ENCODE results near the gene POLR3B.

POLR3B gene

GRCh38 chr12:106506691-106507090, 149.1 kb downstream of the POLR3B start:
- H3K4me1 Mint-ChIP-seq = no peaks in the 10 kb centered on the region
- ATAC-seq = no peak
- H3K36me3 Mint-ChIP-seq = peaks cover 70% of the 10 kb centered on the region
- H3K27me3 Mint-ChIP-seq = no peaks in the 10 kb centered on the region
- H3K27ac Mint-ChIP-seq = no peak overlapping the region
- H3K9me3 Mint-ChIP-seq = no peaks in the 10 kb centered on the region
- no peak overlapping the region for H3K4me3 Mint-ChIP-seq

GRCh38 chr12:106508966-106509365, 151.4 kb downstream of the POLR3B start:
- H3K4me3 Mint-ChIP-seq = no peak overlapping the region
- H3K4me1 Mint-ChIP-seq = no peaks in the 10 kb centered on the region
- H3K27ac Mint-ChIP-seq = no peak overlapping the region
- peaks cover 3% of the 10 kb centered on the region for H3K9me3 Mint-ChIP-seq
- peaks cover 51% of the 10 kb centered on the region for H3K36me3 Mint-ChIP-seq
- H3K27me3 Mint-ChIP-seq = no peaks in the 10 kb centered on the region
- ATAC-seq = no peak

- no peak for ATAC-seq
- Mint-ChIP-seq H3K27ac (no peak overlapping the region), H3K4me1 (no peaks in the 10 kb centered on the region), H3K27me3 (no peaks in the 10 kb centered on the region), H3K36me3 (peaks cover 35% of the 10 kb centered on the region), H3K9me3 (peaks cover 3% of the 10 kb centered on the region), H3K4me3 (no peak overlapping the region)
Observed at GRCh38 chr12:106511365-106511764, 153.8 kb downstream of the POLR3B start.

GRCh38 chr12:106517314-106517713, 159.8 kb downstream of the POLR3B start:
- ATAC-seq = no peak
- Mint-ChIP-seq H3K4me1 (no peaks in the 10 kb centered on the region), H3K27me3 (peaks cover 25% of the 10 kb centered on the region), H3K4me3 (no peak overlapping the region), H3K27ac (no peak overlapping the region), H3K36me3 (no peaks in the 10 kb centered on the region), H3K9me3 (peaks cover 3% of the 10 kb centered on the region)

- H3K9me3 Mint-ChIP-seq = no peaks in the 10 kb centered on the region
- no peaks in the 10 kb centered on the region for H3K4me1 Mint-ChIP-seq
- peaks cover 48% of the 10 kb centered on the region for H3K27me3 Mint-ChIP-seq
- H3K4me3 Mint-ChIP-seq = no peak overlapping the region
- no peak overlapping the region for H3K27ac Mint-ChIP-seq
- H3K36me3 Mint-ChIP-seq = no peaks in the 10 kb centered on the region
- ATAC-seq = no peak
Observed at GRCh38 chr12:106519607-106520021, 162.1 kb downstream of the POLR3B start.

GRCh38 chr12:106521901-106522300, 164.4 kb downstream of the POLR3B start:
- Mint-ChIP-seq H3K27me3 (peaks cover 51% of the 10 kb centered on the region), H3K36me3 (no peaks in the 10 kb centered on the region), H3K4me1 (no peaks in the 10 kb centered on the region), H3K27ac (no peak overlapping the region), H3K4me3 (no peak overlapping the region), H3K9me3 (no peaks in the 10 kb centered on the region)
- ATAC-seq = no peak

GRCh38 chr12:106522708-106523107, 165.2 kb downstream of the POLR3B start:
- H3K4me1 Mint-ChIP-seq = no peaks in the 10 kb centered on the region
- H3K9me3 Mint-ChIP-seq = peaks cover under 1% of the 10 kb centered on the region
- no peaks in the 10 kb centered on the region for H3K36me3 Mint-ChIP-seq
- no peak overlapping the region for H3K4me3 Mint-ChIP-seq
- ATAC-seq = no peak
- H3K27me3 Mint-ChIP-seq = peaks cover 51% of the 10 kb centered on the region
- no peak overlapping the region for H3K27ac Mint-ChIP-seq

- no peaks in the 10 kb centered on the region for H3K36me3 Mint-ChIP-seq
- ATAC-seq = no peak
Observed at GRCh38 chr12:106527356-106527755, 169.8 kb downstream of the POLR3B start.

GRCh38 chr12:106541201-106541600, 183.7 kb downstream of the POLR3B start:
- Mint-ChIP-seq H3K27me3 (peaks cover 17% of the 10 kb centered on the region), H3K9me3 (peaks cover 25% of the 10 kb centered on the region), H3K27ac (no peak overlapping the region), H3K36me3 (no peaks in the 10 kb centered on the region), H3K4me1 (no peaks in the 10 kb centered on the region), H3K4me3 (no peak overlapping the region)
- ATAC-seq = no peak

More at GRCh38 chr12:106527356-106527755, 169.8 kb downstream of the POLR3B start:
- H3K4me3 Mint-ChIP-seq = no peak overlapping the region
- peaks cover 29% of the 10 kb centered on the region for H3K27me3 Mint-ChIP-seq
- H3K4me1 Mint-ChIP-seq = no peaks in the 10 kb centered on the region
- peaks cover 8% of the 10 kb centered on the region for H3K9me3 Mint-ChIP-seq
- H3K27ac Mint-ChIP-seq = no peak overlapping the region

- Mint-ChIP-seq H3K9me3 (peaks cover 20% of the 10 kb centered on the region), H3K4me3 (no peak overlapping the region), H3K36me3 (no peaks in the 10 kb centered on the region), H3K27ac (no peak overlapping the region), H3K4me1 (no peaks in the 10 kb centered on the region), H3K27me3 (peaks cover 46% of the 10 kb centered on the region)
- ATAC-seq = no peak
Observed at GRCh38 chr12:106551410-106551809, 193.9 kb downstream of the POLR3B start.

GRCh38 chr12:106552228-106552627, 194.7 kb downstream of the POLR3B start:
- no peak for ATAC-seq
- H3K9me3 Mint-ChIP-seq = peaks cover 20% of the 10 kb centered on the region
- no peaks in the 10 kb centered on the region for H3K36me3 Mint-ChIP-seq
- H3K4me3 Mint-ChIP-seq = no peak overlapping the region
- H3K4me1 Mint-ChIP-seq = no peaks in the 10 kb centered on the region
- no peak overlapping the region for H3K27ac Mint-ChIP-seq
- peaks cover 46% of the 10 kb centered on the region for H3K27me3 Mint-ChIP-seq
